CD1c-positive myeloid dendritic cell (primary cell): Measurements from ENCODE around the gene PCBP1.
"Not testable (repeated sequence)": the region's sequence is repeated elsewhere in the genome, so short reads cannot be mapped to it uniquely, and the experiment has no call there.

Experiments
- DNase-seq: peaks from one replicate; pipeline ENCODE4 v3.0.0-alpha.2; 2016; ENCODE audit errors: extremely low spot score

The PCBP1 gene

DNA sequence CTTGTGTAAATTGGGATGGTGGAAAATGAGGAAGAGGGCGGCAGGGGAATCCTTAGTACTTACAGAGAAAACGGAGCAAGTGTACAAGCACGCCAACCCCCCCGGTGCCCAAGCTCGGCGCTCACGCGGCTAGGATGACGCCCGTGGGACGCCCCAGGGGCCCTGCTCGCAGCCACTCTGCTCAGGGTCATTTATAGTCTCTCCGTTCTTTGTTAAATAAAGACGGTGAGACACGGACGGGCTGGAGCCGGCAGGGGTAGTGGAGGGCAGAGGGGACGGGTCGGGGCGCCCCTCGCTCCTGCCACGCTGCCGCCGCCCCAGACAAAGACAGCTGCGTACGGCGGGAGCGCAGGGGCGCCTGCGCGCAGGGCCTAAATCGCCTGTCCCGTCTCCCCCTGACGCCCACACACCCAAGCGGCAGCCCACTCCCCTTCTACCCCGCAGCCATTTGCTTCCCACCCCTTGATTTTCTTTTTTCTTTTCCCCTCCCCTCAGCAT, 37.8 kb downstream of the PCBP1 start:
- DNase-seq = peak; percentile 94

DNA sequence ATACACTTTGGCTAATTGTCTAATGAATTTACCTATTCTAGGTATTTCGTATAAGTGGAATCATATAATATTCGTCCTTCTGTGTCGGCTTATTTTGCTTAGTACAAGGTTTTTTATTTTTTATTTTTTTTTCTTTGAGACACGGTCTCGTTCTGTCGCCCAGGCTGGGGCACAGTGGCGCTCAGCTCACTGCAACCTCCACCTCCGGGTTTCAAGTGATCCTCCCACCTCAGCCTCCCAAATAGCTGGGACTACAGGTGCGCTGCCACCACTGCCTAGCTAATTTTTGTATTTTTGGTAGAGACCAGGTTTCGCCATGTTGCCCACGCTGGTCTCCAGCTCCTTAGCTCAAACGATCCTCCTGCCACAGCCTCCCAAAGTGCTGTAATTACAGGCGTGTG, 38.2 kb downstream of the PCBP1 start:
- DNase-seq = no peak

DNA sequence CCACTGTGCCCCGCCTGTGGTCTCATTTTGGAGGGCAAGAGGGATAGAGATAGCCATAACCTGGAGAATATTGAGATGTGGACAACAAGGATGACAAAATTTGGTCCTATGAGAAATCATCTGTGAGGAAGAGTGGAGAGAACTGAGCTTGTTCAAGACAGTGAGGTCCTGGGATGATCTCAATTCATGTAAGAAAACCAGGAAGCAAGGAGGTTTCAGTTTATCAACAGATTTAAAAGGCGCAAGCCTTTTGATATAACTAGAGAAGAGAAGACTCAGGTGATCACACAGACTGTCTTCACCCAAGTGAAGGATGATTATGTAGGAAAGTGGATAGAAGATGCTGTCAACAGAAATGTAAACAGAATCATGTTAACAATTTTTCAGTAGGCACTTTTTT, 39.1 kb downstream of the PCBP1 start:
- DNase-seq = peak; percentile 55

DNA sequence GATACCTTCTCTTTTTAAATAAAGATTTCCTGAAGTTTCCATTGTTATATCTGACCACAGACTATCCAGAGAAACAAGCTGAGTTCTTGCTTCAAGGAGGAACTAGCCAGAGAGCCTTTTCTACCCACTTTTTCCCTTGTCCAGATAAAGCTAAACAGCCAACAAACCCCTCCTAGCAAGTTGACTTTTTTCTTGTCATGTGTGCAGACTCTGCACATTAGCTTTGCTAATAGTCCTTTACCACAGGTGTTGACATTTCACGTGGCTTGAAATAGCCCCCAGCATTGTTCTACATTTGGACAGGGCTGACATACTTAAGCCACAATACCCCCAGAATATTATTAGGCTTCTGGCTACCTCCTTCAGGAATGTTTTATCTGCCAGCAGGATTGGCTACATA, 40.7 kb downstream of the PCBP1 start:
- DNase-seq = peak; percentile 51

DNA sequence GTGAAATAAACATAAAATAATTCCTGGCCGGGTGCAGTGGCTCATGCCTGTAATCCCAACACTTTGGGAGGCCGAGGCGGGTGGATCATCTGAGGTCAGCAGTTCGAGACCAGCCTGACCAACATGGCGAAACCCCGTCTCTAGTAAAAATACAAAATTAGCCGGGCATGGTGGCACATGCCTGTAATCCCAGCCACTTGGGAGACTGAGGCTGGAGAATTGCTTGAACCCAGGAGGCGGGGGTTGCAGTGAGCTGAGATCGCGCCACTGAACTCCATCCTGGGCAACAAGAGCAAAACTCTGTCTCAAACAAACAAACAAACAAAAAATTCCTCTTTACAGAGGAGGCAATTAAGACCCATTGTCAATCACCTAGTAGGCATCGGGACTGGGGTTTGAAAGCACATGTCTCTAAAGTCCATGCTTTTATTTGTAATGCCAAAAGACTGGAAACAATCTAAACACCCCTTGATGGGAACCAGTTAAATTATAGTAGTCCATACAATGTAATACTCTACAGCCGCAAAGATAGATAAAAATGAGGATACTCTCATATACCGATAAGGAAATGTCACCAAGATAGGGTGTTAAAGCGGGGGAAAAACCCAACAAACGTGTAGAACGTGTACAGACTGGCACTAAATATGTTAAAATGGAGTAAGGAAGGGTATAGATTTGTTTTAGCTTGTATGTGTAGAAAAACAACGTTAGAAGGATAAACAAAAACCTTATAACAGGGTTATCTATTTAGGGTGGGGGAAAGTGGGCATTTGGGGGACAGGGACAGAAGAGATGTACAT, 44.3 kb downstream of the PCBP1 start:
- DNase-seq = not testable (repeated sequence)

DNA sequence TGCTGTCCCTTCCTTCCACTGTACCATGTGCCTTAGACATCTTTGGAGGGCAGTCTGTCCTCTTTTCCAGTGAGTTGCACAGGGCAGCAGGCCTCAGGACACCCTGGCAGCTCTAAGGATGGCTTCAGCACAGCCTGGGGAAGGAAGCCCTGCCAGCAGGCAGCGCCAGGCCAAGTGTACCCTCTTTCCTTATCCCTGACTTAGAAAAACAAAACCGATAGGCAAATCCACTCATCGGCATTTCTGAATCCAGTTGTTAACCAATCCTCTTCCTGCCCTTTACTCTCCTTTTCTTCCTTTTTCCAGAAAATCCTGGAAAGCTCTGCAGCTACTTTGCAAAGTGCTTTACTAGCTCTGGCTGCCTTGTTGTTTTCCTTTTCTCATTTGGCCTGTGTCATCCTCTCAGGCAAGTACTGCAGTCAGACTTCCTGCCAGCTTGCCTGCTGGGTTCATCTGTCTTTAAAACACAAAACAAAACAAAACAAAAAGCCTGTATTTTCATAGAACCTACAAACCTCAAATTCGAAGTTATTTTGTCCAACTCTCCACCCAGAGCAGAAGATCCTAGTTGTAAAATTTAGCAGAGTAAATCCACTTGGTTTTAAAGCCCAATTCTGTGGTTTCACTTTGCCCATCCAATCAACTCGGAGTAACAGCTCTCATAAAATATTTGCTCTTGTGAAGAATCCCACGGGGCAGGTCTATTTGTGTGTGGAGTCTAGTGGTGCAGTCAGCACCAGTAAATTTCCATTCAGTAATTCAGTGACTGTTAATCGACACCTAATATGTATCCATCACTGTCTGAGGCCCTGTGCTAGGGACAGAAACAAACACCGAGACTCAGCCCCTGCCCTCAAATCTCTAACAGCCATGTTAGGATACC, 45.2 kb downstream of the PCBP1 start:
- peak; percentile 21 for DNase-seq

DNA sequence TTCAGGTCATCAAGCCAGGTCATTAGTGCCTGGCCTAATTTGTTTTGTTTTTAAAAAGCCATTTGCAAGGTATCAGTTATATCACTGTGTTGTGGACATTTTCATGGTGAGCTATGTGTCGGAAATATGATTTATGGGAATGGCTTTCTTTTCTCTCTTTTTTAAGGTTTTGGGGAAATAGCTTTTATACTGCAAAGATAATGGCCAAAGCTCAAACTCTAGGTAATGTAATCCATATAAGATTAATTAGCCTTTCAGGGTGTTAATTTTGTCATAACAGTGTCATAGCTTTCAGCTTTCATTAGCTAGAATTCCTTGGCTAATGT, 45.8 kb downstream of the PCBP1 start:
- no peak for DNase-seq

DNA sequence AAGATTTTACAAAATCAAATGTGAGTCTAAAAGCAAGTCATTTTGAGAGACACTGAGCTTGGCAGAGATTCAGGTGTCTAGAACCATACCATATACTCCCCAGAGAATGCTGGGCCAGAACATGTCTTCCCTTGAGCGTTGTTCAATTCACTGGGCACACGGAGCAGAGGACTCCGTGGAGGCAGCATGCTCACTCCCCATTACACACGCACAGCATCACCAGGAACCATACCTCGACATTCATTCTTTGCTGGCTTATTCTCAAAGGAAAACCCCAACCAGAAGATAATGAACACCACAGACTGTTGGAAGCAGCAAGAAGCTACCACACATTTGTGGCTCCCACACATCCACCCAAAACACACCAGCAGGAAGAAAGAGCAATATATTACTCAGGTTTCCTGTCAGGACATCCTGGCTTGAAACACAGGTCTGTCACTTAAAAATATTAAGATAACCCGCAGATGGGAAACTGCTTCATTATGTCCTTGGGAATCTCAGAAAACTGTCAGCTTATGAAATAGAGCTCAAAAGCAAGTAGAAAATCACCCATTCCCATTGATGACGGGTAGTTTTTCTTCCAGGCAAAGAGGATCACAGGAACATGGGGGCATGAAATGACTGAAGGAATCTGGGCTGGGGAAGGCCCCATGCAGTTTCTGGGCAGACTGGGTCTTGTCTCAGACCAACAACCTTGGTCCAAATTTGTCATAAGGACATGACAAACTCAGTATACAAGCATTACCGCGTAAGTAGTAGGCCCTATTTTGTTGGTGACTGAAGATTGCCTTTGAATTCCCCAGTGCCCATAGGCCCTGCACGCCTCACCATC, 46.4 kb downstream of the PCBP1 start:
- no peak for DNase-seq

DNA sequence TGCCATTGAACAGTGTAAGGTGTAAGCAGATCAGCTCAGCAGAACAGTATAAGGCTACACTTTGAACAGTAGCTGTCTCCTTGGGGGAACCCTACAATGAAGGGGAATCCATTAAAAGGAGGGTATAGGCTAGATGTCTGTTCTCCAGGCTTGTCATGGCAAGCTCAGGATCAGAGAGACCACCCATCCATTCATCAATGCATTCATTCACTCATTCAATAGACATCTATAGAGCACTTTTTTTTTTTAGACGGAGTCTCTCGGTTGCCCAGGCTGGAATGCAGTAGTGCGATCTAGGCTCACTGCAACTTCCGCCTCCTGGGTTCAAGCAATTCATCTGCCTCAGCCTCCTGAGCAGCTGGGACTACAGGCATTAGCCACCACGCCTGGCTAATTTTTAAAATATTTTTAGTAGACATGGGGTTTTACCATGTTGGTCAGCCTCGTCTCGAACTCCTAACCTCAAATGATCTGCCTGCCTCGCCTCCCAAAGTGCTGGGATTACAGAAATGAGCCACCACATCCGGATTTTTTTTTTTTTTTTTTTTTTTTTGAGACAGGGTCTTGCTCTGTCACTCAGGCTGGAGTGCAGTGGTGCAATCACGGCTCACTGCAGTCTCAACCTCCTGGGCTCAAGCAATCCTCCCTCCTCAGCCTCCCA, 47.2 kb downstream of the PCBP1 start:
- not testable (repeated sequence) for DNase-seq
